ENCODE data around the gene PEX19.

- TF ChIP-seq CTCF (IDR thresholded peaks at IDR 0.05 in 4 of 5, conservative IDR thresholded peaks at IDR 0.05 in 1 of 5) (no peak), POLR2A (IDR thresholded peaks at IDR 0.05) (no peak)
These were observed 24.2 kb downstream of the PEX19 start for GRCh38 chr1:160260406-160261382.
